Measurements from ENCODE around the gene GFRA1.

The GFRA1 gene

GRCh38 chr10:116030576-116030975 lies 242.4 kb downstream of the GFRA1 start:
- no peaks in the 10 kb centered on the region for H3K4me1 ChIP-seq (ENCODE audit: insufficient read depth, poor library complexity, severe bottlenecking)
- DNase-seq (ENCODE audit: low spot score) (no peak), ATAC-seq (ENCODE audit: low read depth) (no peak)
- H3K4me3 ChIP-seq (ENCODE audit: severe bottlenecking) = no peak overlapping the region
- no peaks in the 10 kb centered on the region for H3K27me3 ChIP-seq (ENCODE audit: insufficient read depth, poor library complexity, severe bottlenecking)
- H3K36me3 ChIP-seq (ENCODE audit: low read depth) = no peaks in the 10 kb centered on the region
- H3K9me3 ChIP-seq (ENCODE audit: severe bottlenecking) = no peaks in the 10 kb centered on the region
- no peak for TF ChIP-seq CTCF (IDR thresholded peaks at IDR 0.05; ENCODE audit: poor library complexity, severe bottlenecking)
- H3K27ac ChIP-seq (ENCODE audit: poor library complexity, severe bottlenecking) = no peak overlapping the region

- DNase-seq (ENCODE audit: low spot score) (no peak), ATAC-seq (ENCODE audit: low read depth) (no peak)
- no peak overlapping the region for H3K4me3 ChIP-seq (ENCODE audit: severe bottlenecking)
- TF ChIP-seq CTCF (IDR thresholded peaks at IDR 0.05; ENCODE audit: poor library complexity, severe bottlenecking) = no peak
- H3K4me1 ChIP-seq (ENCODE audit: insufficient read depth, poor library complexity, severe bottlenecking) = no peaks in the 10 kb centered on the region
- no peak overlapping the region for H3K27ac ChIP-seq (ENCODE audit: poor library complexity, severe bottlenecking)
- H3K36me3 ChIP-seq (ENCODE audit: low read depth) = no peaks in the 10 kb centered on the region
- no peaks in the 10 kb centered on the region for H3K27me3 ChIP-seq (ENCODE audit: insufficient read depth, poor library complexity, severe bottlenecking)
- H3K9me3 ChIP-seq (ENCODE audit: severe bottlenecking) = no peaks in the 10 kb centered on the region
Measured at GRCh38 chr10:116029826-116030225, 243.2 kb downstream of the GFRA1 start.

GRCh38 chr10:116027355-116027754 lies 245.7 kb downstream of the GFRA1 start:
- Histone ChIP-seq H3K36me3 (ENCODE audit: low read depth) (no peaks in the 10 kb centered on the region), H3K4me1 (ENCODE audit: insufficient read depth, poor library complexity, severe bottlenecking) (no peaks in the 10 kb centered on the region), H3K27me3 (ENCODE audit: insufficient read depth, poor library complexity, severe bottlenecking) (no peaks in the 10 kb centered on the region), H3K4me3 (ENCODE audit: severe bottlenecking) (no peak overlapping the region), H3K9me3 (ENCODE audit: severe bottlenecking) (no peaks in the 10 kb centered on the region), H3K27ac (ENCODE audit: poor library complexity, severe bottlenecking) (no peak overlapping the region)
- DNase-seq (ENCODE audit: low spot score) (no peak), ATAC-seq (ENCODE audit: low read depth) (no peak)
- TF ChIP-seq CTCF (IDR thresholded peaks at IDR 0.05; ENCODE audit: poor library complexity, severe bottlenecking) = no peak

- no peak for TF ChIP-seq CTCF (IDR thresholded peaks at IDR 0.05; ENCODE audit: poor library complexity, severe bottlenecking)
- DNase-seq (ENCODE audit: low spot score) = no peak
- Histone ChIP-seq H3K27me3 (ENCODE audit: insufficient read depth, poor library complexity, severe bottlenecking) (no peaks in the 10 kb centered on the region), H3K4me3 (ENCODE audit: severe bottlenecking) (no peak overlapping the region), H3K27ac (ENCODE audit: poor library complexity, severe bottlenecking) (no peak overlapping the region), H3K36me3 (ENCODE audit: low read depth) (no peaks in the 10 kb centered on the region), H3K9me3 (ENCODE audit: severe bottlenecking) (no peaks in the 10 kb centered on the region), H3K4me1 (ENCODE audit: insufficient read depth, poor library complexity, severe bottlenecking) (no peaks in the 10 kb centered on the region)
- no peak for ATAC-seq (ENCODE audit: low read depth)
Measured at GRCh38 chr10:116026725-116027124, 246.3 kb downstream of the GFRA1 start.

- H3K4me1 ChIP-seq (ENCODE audit: insufficient read depth, poor library complexity, severe bottlenecking) = no peaks in the 10 kb centered on the region
Measured at GRCh38 chr10:116026315-116026714, 246.7 kb downstream of the GFRA1 start.

More at GRCh38 chr10:116026315-116026714, 246.7 kb downstream of the GFRA1 start:
- Histone ChIP-seq H3K36me3 (ENCODE audit: low read depth) (no peaks in the 10 kb centered on the region), H3K9me3 (ENCODE audit: severe bottlenecking) (no peaks in the 10 kb centered on the region), H3K27ac (ENCODE audit: poor library complexity, severe bottlenecking) (no peak overlapping the region), H3K4me3 (ENCODE audit: severe bottlenecking) (no peak overlapping the region), H3K27me3 (ENCODE audit: insufficient read depth, poor library complexity, severe bottlenecking) (no peaks in the 10 kb centered on the region)
- DNase-seq (ENCODE audit: low spot score) (no peak), ATAC-seq (ENCODE audit: low read depth) (no peak)
- TF ChIP-seq CTCF (IDR thresholded peaks at IDR 0.05; ENCODE audit: poor library complexity, severe bottlenecking) = no peak
